ENCODE data around the gene FAM89B.

The FAM89B gene

GRCh38 chr11:65610404-65610803 is 38.1 kb downstream of the FAM89B start:
- no peak for DNase-seq (ENCODE audit: low read depth)

GRCh38 chr11:65611028-65611757 is 38.9 kb downstream of the FAM89B start:
- no peak for DNase-seq (ENCODE audit: low read depth)

- no peak for DNase-seq (ENCODE audit: low read depth)
Measured at GRCh38 chr11:65611758-65612603, 39.6 kb downstream of the FAM89B start.

GRCh38 chr11:65612691-65613090 is 40.4 kb downstream of the FAM89B start:
- DNase-seq (ENCODE audit: low read depth) = no peak

GRCh38 chr11:65613091-65613928 is 41.0 kb downstream of the FAM89B start:
- DNase-seq (ENCODE audit: low read depth) = no peak

GRCh38 chr11:65615229-65615949 is 43.1 kb downstream of the FAM89B start, which contains the start of gene PCNX3:
PCNX3 (plus strand) TSS chr11:65615776; CDS start chr11:65616312, 536 bp downstream.
- DNase-seq (ENCODE audit: low read depth) = peak; percentile 99

GRCh38 chr11:65615950-65616574 is 43.7 kb downstream of the FAM89B start:
- DNase-seq (ENCODE audit: low read depth) = peak; percentile 47

- no peak for DNase-seq (ENCODE audit: low read depth)
Measured at GRCh38 chr11:65616575-65617001, 44.2 kb downstream of the FAM89B start.

- no peak for DNase-seq (ENCODE audit: low read depth)
Measured at GRCh38 chr11:65617136-65617850, 45.0 kb downstream of the FAM89B start.

- no peak for DNase-seq (ENCODE audit: low read depth)
Measured at GRCh38 chr11:65617990-65618751, 45.8 kb downstream of the FAM89B start.

GRCh38 chr11:65618763-65619162 is 46.4 kb downstream of the FAM89B start:
- no peak for DNase-seq (ENCODE audit: low read depth)

- no peak for DNase-seq (ENCODE audit: low read depth)
Measured at GRCh38 chr11:65619281-65619928, 47.1 kb downstream of the FAM89B start.

GRCh38 chr11:65620666-65621065 is 48.3 kb downstream of the FAM89B start:
- DNase-seq (ENCODE audit: low read depth) = no peak

- no peak for DNase-seq (ENCODE audit: low read depth)
Measured at GRCh38 chr11:65621460-65621859, 49.1 kb downstream of the FAM89B start.

GRCh38 chr11:65622011-65622410 is 49.7 kb downstream of the FAM89B start:
- DNase-seq (ENCODE audit: low read depth) = no peak

GRCh38 chr11:65623177-65623576 is 50.8 kb downstream of the FAM89B start:
- DNase-seq (ENCODE audit: low read depth) = no peak

Measured in activated T-cell treated with anti-CD3 and anti-CD28 coated beads for 48 hours (primary cell).